Ovary (tissue), 9 donors: ENCODE measurements around the gene MIOS. TPM values are rescaled to one million over a fixed set of nuclear protein-coding genes. Genes with fewer than 3 reads are reported as not detected.
A peak's percentile ranks its signal among the peaks of the same experiment; 100 is the strongest.

Experiments
- DNase-seq, 5 donors: peaks; one replicate each; pipeline ENCODE4 v3.0.0-alpha.2; 2019 to 2020
- H3K27ac ChIP-seq, 2 donors: fragments of 200-600 bp; one replicate each; pipeline versions ENCODE4 v1.5.1 to v1.8.0; 2019 to 2022
- H3K27me3 ChIP-seq: fragments of 200-600 bp; one replicate; pipeline ENCODE4 v1.8.0; 2022
- H3K36me3 ChIP-seq: fragments of 200-600 bp; sonication (generic); one replicate; pipeline ENCODE4 v1.5.1; 2019
- H3K4me1 ChIP-seq: one replicate; pipeline ENCODE4 v1.8.1; 2013; ENCODE audit warnings: mild to moderate bottlenecking, moderate library complexity; ENCODE audit not compliant: insufficient read depth
- H3K4me3 ChIP-seq: fragments of 200-600 bp; sonication (generic); one replicate; pipeline ENCODE4 v1.5.1; 2017
- H3K9me3 ChIP-seq, 2 donors: fragments of 200-600 bp in 1 of 2; sonication (generic) in 1 of 2; one replicate each; pipeline versions ENCODE4 v1.5.1 to v1.8.1; 2013 to 2019; ENCODE audit warnings: mild to moderate bottlenecking in 1 of 2, moderate library complexity in 1 of 2
- CTCF ChIP-seq, 3 donors: fragments of 450-650 bp in 2 of 3; fragments of 200-600 bp in 1 of 3; IDR thresholded peaks; one replicate each; pipeline versions ENCODE4 v1.5.1 to v1.8.0; 2016 to 2022; ENCODE audit warnings: antibody characterized with exemption in 3 of 3, mild to moderate bottlenecking in 1 of 3
- EP300 ChIP-seq: sonication (generic); formaldehyde crosslinking; IDR thresholded peaks from one replicate; pipeline ENCODE4 v1.6.1; 2017; ENCODE audit warnings: antibody characterized with exemption
- POLR2A ChIP-seq: fragments of 450-650 bp; IDR thresholded peaks from one replicate; pipeline ENCODE4 v1.6.1; 2017; ENCODE audit warnings: antibody characterized with exemption, mild to moderate bottlenecking, moderate library complexity
- WGBS, 3 donors: extraction: QIAGEN DNeasy Blood & Tissue Kit in 1 of 3; methylation state at CpG; one replicate each; pipeline versions ENCODE4 v1.1.5 to v1.1.7; 2013 to 2017; 5-methylcytosine and 5-hydroxymethylcytosine counted together
- intact Hi-C, 4 donors: fragments of 100-400 bp; cut with DNase I; formaldehyde crosslinking; loops; one replicate each; pipeline versions ENCODE4 v1.11.0 to v1.15.1; 2022 to 2023
- polyA plus RNA-seq, 2 donors: library from polyadenylated mRNA; stranded (reverse); fragments of 200-250 nt in 1 of 2; fragments of 350-450 nt in 1 of 2; fragmentation: Illumina TruSeq in 1 of 2; extraction: RNeasy Lipid Tissue Mini Kit (QIAGEN cat#74804) in 1 of 2; gene quantifications; one replicate each; pipeline ENCODE4 v1.2.3, GENCODE V29; 2013 to 2014
- total RNA-seq, 7 donors: library from RNA; depleted of rRNA in 2 of 7; stranded (reverse); fragments of >200 nt in 2 of 7; fragmentation: NEBNext Ultra II Directional in 3 of 7; extraction: Animal tissue kit (Norgen Biotek cat#: 25700) in 3 of 7; gene quantifications; one replicate each; pipeline versions ENCODE4 v1.1.0 to v1.2.4, GENCODE V29; 2016 to 2023
- donor health status: DM: no; HTN: no; CAD: no; lungs with moderate emphysema.
- donor health status: DM: no; HTN: no; CAD: no.
- donor health status: Bipolar disorder and iron deficiency.
- donor health status: DM: yes; HTN: yes; CAD: no.
- donor health status: DM: no; HTN: no; CAD: no.
- donor health status: DM: yes; HTN: yes; CAD: no.

The MIOS gene
- total and polyA plus RNA-seq, 9 donors, result 11.2 to 49.2 (median 26.9) TPM

DNA sequence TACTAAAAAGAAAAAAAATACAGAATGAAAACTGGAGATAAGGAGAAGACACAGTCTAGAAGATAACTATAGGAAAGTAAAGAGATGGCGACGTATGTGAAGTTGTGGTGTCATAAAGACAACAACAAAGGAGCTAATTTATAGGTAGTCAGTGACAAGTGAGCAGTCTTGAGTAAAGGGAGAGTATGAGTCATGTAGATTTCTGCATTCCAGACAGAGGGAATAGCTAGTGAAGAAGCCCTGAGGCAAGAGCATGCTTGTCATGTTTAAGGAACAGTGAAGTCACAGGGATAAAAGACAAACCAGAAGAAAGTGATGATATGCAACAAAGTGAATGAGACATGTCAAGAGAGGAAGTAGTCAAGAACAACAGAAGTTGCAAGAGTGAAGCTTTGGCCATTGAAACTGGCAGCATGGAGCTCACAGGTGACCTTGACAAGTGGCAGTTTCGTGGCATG, 2.3 kb upstream of the MIOS start:
- Histone ChIP-seq H3K27me3 (no peaks in the 10 kb centered on the region), H3K4me3 (no peak overlapping the region), H3K4me1 (peaks cover 5% of the 10 kb centered on the region), H3K9me3 (no peaks in the 10 kb centered on the region), H3K36me3 (no peaks in the 10 kb centered on the region), H3K27ac (no peak overlapping the region)
- intact Hi-C loops, result no loop called here
- TF ChIP-seq EP300 (no peak), POLR2A (no peak), CTCF (IDR thresholded peaks at IDR 0.05) (no peak)
- no peak for DNase-seq
- 88 to 93% (median 93%) methylated on average over 3 of the region's 3 CpGs for WGBS, 3 donors

- Histone ChIP-seq H3K4me3 (no peak overlapping the region), H3K27ac (no peak overlapping the region), H3K27me3 (no peaks in the 10 kb centered on the region), H3K4me1 (peaks cover 5% of the 10 kb centered on the region), H3K9me3 (no peaks in the 10 kb centered on the region), H3K36me3 (no peaks in the 10 kb centered on the region)
- TF ChIP-seq EP300 (no peak), CTCF (IDR thresholded peaks at IDR 0.05) (no peak), POLR2A (no peak)
- WGBS, 3 donors, result 96 to 98% (median 97%) methylated on average over 4 of the region's 4 CpGs
- no peak for DNase-seq
- intact Hi-C loops, result no loop called here
Measured at GRCh38 chr7:7565018-7565680, 1.5 kb upstream of the MIOS start.

DNA sequence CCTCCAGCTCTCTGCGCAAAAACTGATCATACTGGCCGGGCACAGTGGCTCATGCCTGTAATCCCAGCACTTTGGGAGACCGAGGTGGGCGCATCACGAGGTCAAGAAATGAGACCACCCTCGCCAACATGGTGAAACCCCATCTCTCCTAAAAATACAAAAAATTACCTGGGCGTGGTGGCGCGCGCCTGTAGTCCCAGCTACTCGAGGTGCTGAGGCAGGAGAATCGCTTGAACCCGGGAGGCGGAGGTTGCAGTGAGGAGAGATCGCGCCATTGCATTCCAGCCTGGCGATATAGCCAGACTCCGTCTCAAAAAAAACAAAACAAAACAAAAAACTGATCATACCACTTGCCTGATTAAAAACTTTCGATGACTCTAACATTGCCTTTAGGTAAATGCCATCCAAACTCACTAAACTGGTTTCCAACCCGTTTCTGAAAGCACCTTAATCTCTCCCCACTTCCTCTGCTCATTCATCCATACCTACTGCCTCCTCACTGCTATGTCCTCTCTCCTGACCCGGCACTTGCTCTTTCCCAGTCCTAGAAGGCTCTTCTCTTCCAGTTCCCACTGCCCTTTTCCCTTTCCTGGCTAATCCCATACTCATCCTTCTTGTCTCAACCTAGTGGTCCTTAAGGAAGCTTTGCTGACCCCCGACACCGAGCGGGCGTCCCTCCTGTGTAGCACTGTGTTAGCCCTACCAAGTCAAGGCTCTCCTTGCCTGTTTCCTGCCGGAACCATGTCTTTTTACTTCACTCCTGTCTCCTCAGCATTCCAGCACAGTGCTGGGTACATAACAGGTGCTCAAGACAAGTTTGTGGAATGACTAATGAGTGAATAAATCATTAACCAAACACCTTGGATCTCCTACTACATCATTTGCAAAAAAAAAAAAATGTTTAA, 686 bp upstream of the MIOS start:
- peak in 2 of 5 donors; percentile 34 to 37 for DNase-seq
- Histone ChIP-seq H3K27me3 (no peaks in the 10 kb centered on the region), H3K4me1 (peaks cover 5% of the 10 kb centered on the region), H3K4me3 (peak overlapping the region; percentile 77), H3K9me3 (no peaks in the 10 kb centered on the region), H3K27ac (peak overlapping the region; percentile 84 to 94), H3K36me3 (no peaks in the 10 kb centered on the region)
- intact Hi-C loops, result no loop called here
- 91 to 93% (median 92%) methylated on average over 26 of the region's 26 CpGs for WGBS, 3 donors
- TF ChIP-seq CTCF (IDR thresholded peaks at IDR 0.05) (no peak), POLR2A (no peak), EP300 (no peak)

DNA sequence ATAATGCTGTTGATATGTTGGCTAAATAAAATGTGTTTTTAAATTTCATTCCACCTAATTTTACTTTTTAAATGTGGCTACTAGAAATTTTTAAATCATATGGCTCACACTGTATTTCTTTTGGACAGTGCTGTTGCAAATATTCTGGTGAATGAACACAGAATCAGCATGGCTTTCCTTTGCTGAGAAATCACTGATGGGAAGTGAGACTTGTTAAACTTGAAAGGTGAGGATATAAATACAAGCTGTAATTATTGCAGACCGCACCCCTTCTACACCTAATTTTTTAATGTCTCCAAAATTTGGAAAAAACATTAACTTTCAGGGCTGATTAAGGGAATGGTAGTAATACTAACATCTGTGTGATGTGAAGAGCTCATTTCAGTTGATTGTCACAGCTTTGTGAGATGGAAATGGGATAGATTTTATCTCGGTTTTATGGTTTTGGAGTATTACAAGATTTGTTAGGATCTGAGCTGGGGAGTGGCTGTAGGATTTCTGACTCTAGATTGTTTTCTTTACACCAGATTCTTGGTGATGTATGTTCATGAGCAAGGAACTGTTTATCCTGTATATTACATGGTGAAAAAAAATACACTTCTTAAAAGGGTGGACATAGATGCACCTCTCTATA, 1.3 kb downstream of the MIOS start:
- Histone ChIP-seq H3K27ac (no peak overlapping the region), H3K9me3 (no peaks in the 10 kb centered on the region), H3K36me3 (no peaks in the 10 kb centered on the region), H3K4me3 (peak overlapping the region; percentile 77), H3K27me3 (no peaks in the 10 kb centered on the region), H3K4me1 (peaks cover 5% of the 10 kb centered on the region)
- 61 to 73% (median 63%) methylated on average over 2 of the region's 2 CpGs for WGBS, 3 donors
- no peak for DNase-seq
- intact Hi-C loops, result no loop called here
- TF ChIP-seq CTCF (IDR thresholded peaks at IDR 0.05) (no peak), EP300 (no peak), POLR2A (no peak)
